Transverse colon (tissue), 4 donors: ENCODE data around the gene ARMC6. TPM values are rescaled to one million over a fixed set of nuclear protein-coding genes. Genes with fewer than 3 reads are reported as not detected.
"Not testable (repeated sequence)": the region's sequence is repeated elsewhere in the genome, so short reads cannot be mapped to it uniquely, and the experiment has no call there.

Experiments used
- DNase-seq: peaks from one replicate; pipeline ENCODE4 v3.0.0-alpha.2; 2019
- H3K27ac ChIP-seq, 4 donors: fragments of 200-600 bp; sonication (generic); 2 replicates each; pipeline ENCODE4 v1.5.1; 2016 to 2018; ENCODE audit warnings: inconsistent platforms in 4 of 4
- H3K27me3 ChIP-seq: fragments of 200-600 bp; sonication (generic); 2 replicates; pipeline ENCODE4 v1.5.1; 2017; ENCODE audit warnings: inconsistent platforms
- H3K36me3 ChIP-seq, 4 donors: fragments of 200-600 bp; sonication (generic); 2 replicates each; pipeline ENCODE4 v1.5.1; 2017 to 2019; ENCODE audit warnings: inconsistent platforms in 4 of 4
- H3K4me1 ChIP-seq, 4 donors: fragments of 200-600 bp; sonication (generic); 2 replicates each; pipeline ENCODE4 v1.5.1; 2017 to 2020; ENCODE audit warnings: inconsistent platforms in 4 of 4
- H3K4me3 ChIP-seq, 4 donors: fragments of 200-600 bp; sonication (generic); 1 replicate in 1 of 4; 2 replicates in 3 of 4; pipeline versions ENCODE4 v1.5.1 to v1.6.1; 2017 to 2019; ENCODE audit warnings: inconsistent platforms in 4 of 4
- H3K9me3 ChIP-seq, 2 donors: fragments of 200-600 bp; sonication (generic); 2 replicates each; pipeline ENCODE4 v1.5.1; 2017 to 2019; ENCODE audit warnings: inconsistent platforms in 2 of 2
- CTCF ChIP-seq, 5 experiments: fragments of 200-600 bp in 3 of 5; fragments of 450-650 bp in 2 of 5; sonication (generic) in 3 of 5; IDR thresholded peaks; 1 replicate in 2 of 5; 2 replicates in 3 of 5; pipeline ENCODE4 v1.5.1; 2016 to 2017; ENCODE audit warnings: antibody characterized with exemption in 5 of 5, inconsistent platforms in 3 of 5, mild to moderate bottlenecking in 2 of 5, moderate library complexity in 1 of 5
- EP300 ChIP-seq: sonication (generic); formaldehyde crosslinking; IDR thresholded peaks from one replicate; pipeline ENCODE4 v1.6.1; 2017; ENCODE audit warnings: antibody characterized with exemption, low read depth
- POLR2A ChIP-seq: fragments of 450-650 bp; IDR thresholded peaks from one replicate; pipeline ENCODE4 v1.6.1; 2016; ENCODE audit warnings: antibody characterized with exemption, mild to moderate bottlenecking, moderate library complexity
- POLR2AphosphoS5 ChIP-seq, 3 donors: sonication (generic); formaldehyde crosslinking; IDR thresholded peaks; one replicate each; pipeline ENCODE4 v1.6.1; 2016; ENCODE audit warnings: antibody characterized with exemption in 3 of 3
- WGBS, 2 donors: methylation state at CpG; one replicate each; pipeline ENCODE4 v1.1.5; 2018; ENCODE audit warnings: low coverage in 1 of 2; 5-methylcytosine and 5-hydroxymethylcytosine counted together
- in situ Hi-C, 4 donors: fragments of 200-750 bp; cut with MboI; loops; one replicate each; pipeline versions ENCODE4 v1.15.0 to v1.15.1; 2017; ENCODE audit warnings: low sequenced_read_pairs in 3 of 4, low pct_ligation_motif_present in 1 of 4, low pct_unique_long_range_greater_than_20kb in 1 of 4
- intact Hi-C: fragments of 100-400 bp; cut with DNase I; formaldehyde crosslinking; loops from one replicate; pipeline ENCODE4 v1.15.1; 2023; ENCODE audit warnings: low total_unique reads
- total RNA-seq, 4 donors: library from RNA; depleted of rRNA; stranded (reverse); fragments of >200 nt; gene quantifications; one replicate each; pipeline ENCODE4 v1.1.0, GENCODE V29; 2016

Gene ARMC6
- total RNA-seq, 4 donors from 2014 or later, result 15.2 to 220 (median 22.9) TPM

GRCh38 chr19:19101540-19101939 lies 68.1 kb downstream of the ARMC6 start:
- Histone ChIP-seq H3K4me1 (peaks cover 0 to 12% (median 6%) of the 10 kb centered on the region in 4 donors), H3K9me3 (no peaks in the 10 kb centered on the region), H3K4me3 (no peak overlapping the region), H3K27me3 (no peaks in the 10 kb centered on the region), H3K36me3 (no peaks in the 10 kb centered on the region), H3K27ac (no peak overlapping the region)
- no peak for DNase-seq
- TF ChIP-seq POLR2AphosphoS5 (IDR thresholded peaks at IDR 0.05) (no peak), EP300 (no peak), CTCF (IDR thresholded peaks at IDR 0.05) (no peak), POLR2A (no peak)
- in situ Hi-C loops, result no loop called here
- intact Hi-C loops, result no loop called here
- WGBS, 2 donors, result 90% methylated on average over 8 of the region's 8 CpGs; no CpG with 5 or more reads in 1 of the 2 donors

GRCh38 chr19:19102566-19102965 lies 69.2 kb downstream of the ARMC6 start:
- in situ Hi-C loops, H3K4me3 ChIP-seq, H3K36me3 ChIP-seq, H3K4me1 ChIP-seq, H3K27ac ChIP-seq, H3K9me3 ChIP-seq, intact Hi-C loops, DNase-seq, H3K27me3 ChIP-seq: not testable (repeated sequence)
- 94 to 95% methylated on average over 9 to 10 of the region's 10 CpGs for WGBS, 2 donors

GRCh38 chr19:19103167-19103566 lies 69.8 kb downstream of the ARMC6 start:
- H3K4me3 ChIP-seq, result no peak overlapping the region
- no peaks in the 10 kb centered on the region for H3K27me3 ChIP-seq
- H3K36me3 ChIP-seq, result no peaks in the 10 kb centered on the region
- intact Hi-C loops (no loop called here), in situ Hi-C loops (no loop called here)
- WGBS, 2 donors, result 92 to 93% methylated on average over 3 to 11 of the region's 11 CpGs
- H3K27ac ChIP-seq, result no peak overlapping the region
- no peak for DNase-seq
- H3K4me1 ChIP-seq, result peaks cover 0 to 9% (median 6%) of the 10 kb centered on the region in 4 donors
- H3K9me3 ChIP-seq, result no peaks in the 10 kb centered on the region
- TF ChIP-seq POLR2AphosphoS5 (IDR thresholded peaks at IDR 0.05), result no peak
- TF ChIP-seq EP300, result no peak
- no peak for TF ChIP-seq CTCF (IDR thresholded peaks at IDR 0.05)
- TF ChIP-seq POLR2A, result no peak

- H3K36me3 ChIP-seq, result no peaks in the 10 kb centered on the region
- TF ChIP-seq POLR2A, result no peak
- no peak for TF ChIP-seq POLR2AphosphoS5 (IDR thresholded peaks at IDR 0.05)
- no peak for TF ChIP-seq CTCF (IDR thresholded peaks at IDR 0.05)
- no peak for TF ChIP-seq EP300
- intact Hi-C loops (no loop called here), in situ Hi-C loops (no loop called here)
- WGBS, 2 donors, result 33 to 35% methylated on average over 5 to 33 of the region's 36 CpGs
- no peaks in the 10 kb centered on the region for H3K9me3 ChIP-seq
- H3K4me1 ChIP-seq, result peaks cover 0 to 14% (median 11%) of the 10 kb centered on the region in 4 donors
- H3K4me3 ChIP-seq, result peak overlapping the region in 3 of 4 donors; percentile 2 to 39 (median 30)
- DNase-seq, result peak; percentile 69
- peak overlapping the region; percentile 13 to 47 (median 28) for H3K27ac ChIP-seq
- H3K27me3 ChIP-seq, result peaks cover 5% of the 10 kb centered on the region
Measured at GRCh38 chr19:19105365-19106055, 72.1 kb downstream of the ARMC6 start.
